Renal cortex interstitium (tissue), 11 donors: ENCODE data around the gene SH2D4B. TPM values are rescaled to one million over a fixed set of nuclear protein-coding genes. Genes with fewer than 3 reads are reported as not detected.
A peak's percentile ranks its signal among the peaks of the same experiment; 100 is the strongest.
"Not testable (repeated sequence)": the region's sequence is repeated elsewhere in the genome, so short reads cannot be mapped to it uniquely, and the experiment has no call there.

Source experiments
- DNase-seq, 11 donors: peaks; one replicate each; pipeline ENCODE4 v3.0.0-alpha.2; 2013; ENCODE audit warnings: low read depth in 9 of 11, low spot score in 4 of 11; ENCODE audit errors: extremely low read depth in 1 of 11
- polyA plus RNA-seq, 3 donors: library from polyadenylated mRNA; unstranded; fragments of 120-200 nt; gene quantifications; one replicate each; pipeline ENCODE4 v1.2.1, GENCODE V29; 2013; ENCODE audit not compliant: insufficient read length in 3 of 3

SH2D4B gene
- polyA plus RNA-seq, 3 donors, result 0.17 to 0.26 (median 0.20) TPM

GRCh38 chr10:80519936-80520650 lies 17.6 kb upstream of the SH2D4B start:
- DNase-seq, result no peak

GRCh38 chr10:80520661-80521470 lies 16.8 kb upstream of the SH2D4B start:
- no peak for DNase-seq

DNA sequence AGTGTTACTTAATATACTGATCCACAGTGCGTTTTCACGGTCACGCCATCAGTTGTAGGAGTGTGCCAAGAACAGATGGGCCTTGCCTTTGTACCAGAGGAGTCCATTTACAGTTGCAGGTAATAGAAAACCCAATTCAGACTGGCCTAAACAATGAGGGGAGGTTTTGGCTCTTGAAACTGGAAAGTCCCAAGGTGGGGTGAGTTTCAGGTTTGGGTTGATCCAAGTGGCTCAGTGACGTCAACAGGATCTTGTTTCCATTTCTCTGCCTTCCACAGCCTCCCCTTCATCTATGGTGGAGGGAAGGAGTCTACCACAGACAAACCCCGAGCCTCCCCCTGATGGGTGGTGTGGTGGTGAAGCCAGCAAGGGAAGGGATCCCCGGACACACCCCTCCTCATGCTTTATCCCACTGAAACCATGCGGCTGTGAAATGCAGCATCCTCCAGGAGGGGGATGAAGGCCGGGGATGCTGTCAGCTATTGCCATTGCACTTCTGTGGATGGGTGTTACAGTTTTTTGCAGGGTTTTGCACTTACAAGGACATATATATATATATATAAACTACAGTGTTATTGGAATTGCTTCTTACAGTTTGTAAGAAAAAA lies 14.8 kb upstream of the SH2D4B start:
- no peak for DNase-seq

DNA sequence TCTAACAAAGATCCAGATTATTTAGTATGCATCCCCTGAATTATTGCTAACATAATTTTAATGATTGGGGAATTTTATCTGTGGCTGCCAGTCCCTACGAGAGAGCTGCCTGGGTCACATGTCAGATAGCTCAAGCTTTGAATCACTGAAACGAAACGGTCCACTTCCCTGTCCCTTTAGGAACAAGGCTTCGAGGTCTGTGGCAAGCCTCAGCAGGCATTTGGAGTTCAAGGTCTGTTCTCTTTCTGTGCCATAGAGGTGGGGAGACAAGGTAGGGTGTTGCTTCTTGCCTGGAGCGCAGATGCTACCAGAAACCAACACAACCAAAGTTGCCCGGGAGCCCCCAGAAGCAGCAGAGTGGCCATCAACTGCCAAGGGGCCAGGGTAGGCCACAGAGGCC lies 13.9 kb upstream of the SH2D4B start:
- DNase-seq, result no peak

- DNase-seq, result no peak
Observed at GRCh38 chr10:80524190-80524909, 13.4 kb upstream of the SH2D4B start.

- DNase-seq, result no peak
Observed at GRCh38 chr10:80526218-80526617, 11.5 kb upstream of the SH2D4B start.

DNA sequence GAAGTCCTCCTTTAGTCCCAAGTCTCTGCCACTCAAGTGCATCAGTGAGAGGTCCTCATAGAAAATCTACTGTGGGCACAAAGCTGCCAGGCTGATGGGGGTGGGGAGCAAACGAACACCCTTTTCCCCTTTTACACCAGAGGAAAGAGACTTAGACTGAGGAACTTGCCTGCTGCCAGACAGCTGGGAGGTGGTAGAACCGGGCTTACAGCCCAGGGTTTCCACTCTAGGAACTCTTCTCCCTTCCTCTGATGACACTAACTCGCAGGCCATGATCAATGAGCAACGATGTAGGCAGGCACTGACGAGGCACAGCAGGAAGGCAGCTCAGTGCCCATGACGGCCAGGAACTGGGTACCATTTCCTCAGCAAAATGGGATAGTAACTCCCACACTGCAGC lies 11.0 kb upstream of the SH2D4B start:
- no peak for DNase-seq

- no peak for DNase-seq
Observed at GRCh38 chr10:80528185-80528700, 9.5 kb upstream of the SH2D4B start.

GRCh38 chr10:80528901-80529300 lies 8.8 kb upstream of the SH2D4B start:
- DNase-seq, result no peak

GRCh38 chr10:80529604-80530003 lies 8.1 kb upstream of the SH2D4B start:
- DNase-seq, result no peak

DNA sequence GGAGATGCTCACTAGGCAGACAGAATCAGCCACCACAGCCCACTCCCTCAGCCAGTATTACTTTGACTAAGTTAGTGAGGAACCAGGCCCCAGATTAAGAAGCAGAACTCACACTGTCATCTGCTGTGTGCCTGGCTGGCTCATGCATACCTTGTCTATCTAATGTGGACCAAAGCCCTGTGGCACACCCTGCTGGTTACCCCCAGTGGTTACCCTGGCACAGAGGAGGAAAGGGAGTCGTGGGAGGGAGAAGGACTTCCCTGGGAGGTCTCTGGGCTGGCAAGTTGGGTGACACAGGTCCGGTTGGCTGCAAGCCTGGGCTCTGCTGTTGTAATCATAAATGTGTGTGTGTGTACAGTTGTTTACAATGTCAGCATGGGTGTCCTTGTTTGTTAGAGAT lies 7.5 kb upstream of the SH2D4B start:
- no peak for DNase-seq

DNA sequence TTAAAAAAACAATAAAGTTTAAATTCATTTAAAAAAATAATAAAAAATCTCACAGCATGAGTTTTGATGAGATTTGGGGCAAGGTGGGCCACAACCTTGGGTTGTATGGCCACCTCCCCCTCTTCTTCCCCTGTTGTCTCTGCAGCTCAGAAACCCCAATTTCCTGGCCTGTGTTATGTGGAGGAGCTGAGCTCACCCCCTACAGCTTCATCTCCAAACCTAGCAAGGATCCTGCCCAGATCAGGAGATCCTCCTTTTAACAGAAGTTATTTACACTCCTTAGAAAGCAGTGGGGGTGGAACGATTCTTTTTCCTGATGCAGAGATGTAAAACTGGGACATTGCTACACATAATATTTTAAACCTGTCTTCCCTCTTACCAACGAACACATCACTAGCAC lies 6.9 kb upstream of the SH2D4B start:
- DNase-seq, result no peak

GRCh38 chr10:80532571-80532970 lies 5.1 kb upstream of the SH2D4B start:
- no peak for DNase-seq

DNA sequence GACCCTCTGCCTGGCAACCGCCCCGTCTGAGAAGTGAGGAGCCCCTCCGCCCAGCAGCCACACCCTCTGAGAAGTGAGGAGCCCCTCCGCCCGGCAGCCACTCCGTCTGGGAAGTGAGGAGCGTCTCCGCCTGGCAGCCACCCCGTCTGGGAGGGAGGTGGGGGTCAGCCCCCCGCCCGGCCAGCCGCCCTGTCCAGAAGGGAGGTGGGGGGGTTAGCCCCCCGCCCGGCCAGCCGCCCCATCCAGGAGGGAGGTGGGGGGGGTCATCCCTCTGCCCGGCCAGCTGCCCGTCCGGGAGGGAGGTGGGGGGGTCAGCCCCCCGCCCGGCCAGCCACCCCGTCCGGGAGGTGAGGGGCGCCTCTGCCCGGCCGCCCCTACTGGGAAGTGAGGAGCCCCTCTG lies 3.6 kb upstream of the SH2D4B start:
- DNase-seq, result not testable (repeated sequence)

DNA sequence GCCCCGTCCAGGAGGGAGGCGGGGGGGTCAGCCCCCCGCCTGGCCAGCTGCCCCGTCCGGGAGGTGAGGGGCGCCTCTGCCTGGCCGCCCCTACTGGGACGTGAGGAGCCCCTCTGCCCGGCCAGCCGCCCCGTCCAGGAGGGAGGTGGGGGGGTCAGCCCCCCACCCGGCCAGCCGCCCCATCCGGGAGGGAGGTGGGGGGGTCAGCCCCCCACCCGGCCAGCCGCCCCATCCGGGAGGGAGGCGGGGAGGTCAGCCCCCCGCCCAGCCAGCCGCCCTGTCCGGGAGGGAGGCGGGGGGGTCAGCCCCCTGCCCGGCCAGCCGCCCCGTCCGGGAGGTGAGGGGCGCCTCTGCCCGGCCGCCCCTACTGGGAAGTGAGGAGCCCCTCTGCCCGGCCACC lies 3.1 kb upstream of the SH2D4B start:
- not testable (repeated sequence) for DNase-seq

GRCh38 chr10:80535671-80536360 lies 1.9 kb upstream of the SH2D4B start:
- DNase-seq, result peak in 2 of 11 donors; percentile 28 to 47

GRCh38 chr10:80536361-80536835 lies 1.3 kb upstream of the SH2D4B start:
- no peak for DNase-seq

DNA sequence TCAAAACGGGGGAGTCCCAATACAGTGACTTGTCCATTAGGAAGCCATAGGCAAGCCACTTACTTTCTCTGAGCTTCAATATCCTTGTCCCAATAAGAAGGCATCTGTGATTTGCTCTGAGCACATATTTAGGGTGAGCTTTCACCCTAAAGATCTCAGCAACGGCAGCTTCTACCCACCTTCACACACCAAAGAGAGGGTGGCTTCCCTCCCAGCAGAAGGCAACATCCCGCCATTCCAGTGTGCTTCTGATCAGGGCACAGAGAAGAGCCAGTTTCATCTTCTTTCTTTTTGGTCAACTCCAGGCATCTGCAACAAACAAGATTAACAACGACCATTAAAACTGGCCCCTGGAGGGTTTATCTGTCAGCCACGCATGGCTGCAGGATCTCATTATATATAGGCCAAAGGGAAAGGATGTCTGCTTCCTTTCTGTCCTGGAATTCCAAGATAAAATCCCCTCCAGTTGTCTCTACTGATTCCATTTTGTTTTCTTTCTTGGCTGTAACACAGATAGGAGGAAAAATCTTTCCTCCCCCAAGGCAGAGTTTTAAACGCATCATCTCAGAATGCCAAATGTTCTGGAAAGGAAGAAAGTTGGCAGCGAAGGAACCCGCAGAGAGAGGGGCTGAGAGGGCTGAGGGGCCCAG lies 491 bp upstream of the SH2D4B start:
- peak in 1 of 11 donors; percentile 28 for DNase-seq
